HFFc6 (cell line): ENCODE measurements around the gene SCN10A. TPM values are rescaled to one million over a fixed set of nuclear protein-coding genes. Genes with fewer than 3 reads are reported as not detected.

Experiments
- DNase-seq: peaks from one replicate; pipeline ENCODE4 v3.0.0-alpha.2; 2018
- H3K27ac Mint-ChIP-seq: 2 replicates; pipeline ENCODE4 v1.8.0; 2020; ENCODE audit warnings: mild to moderate bottlenecking, mixed read lengths
- H3K27me3 Mint-ChIP-seq: 2 replicates; pipeline ENCODE4 v1.8.0; 2021; ENCODE audit warnings: mild to moderate bottlenecking, moderate library complexity, mixed read lengths; ENCODE audit not compliant: insufficient read depth
- H3K36me3 Mint-ChIP-seq: 2 replicates; pipeline ENCODE4 v1.8.0; 2021; ENCODE audit warnings: low read depth, mixed read lengths
- H3K4me1 Mint-ChIP-seq: 2 replicates; pipeline ENCODE4 v1.8.0; 2020; ENCODE audit warnings: low read depth, mixed read lengths
- H3K4me3 Mint-ChIP-seq: 2 replicates; pipeline ENCODE4 v1.8.0; 2020; ENCODE audit warnings: mild to moderate bottlenecking, moderate library complexity, mixed read lengths
- H3K9me3 Mint-ChIP-seq: 2 replicates; pipeline ENCODE4 v1.8.0; 2020; ENCODE audit warnings: mild to moderate bottlenecking, mixed read lengths
- total RNA-seq, 6 experiments: library from RNA; stranded (reverse); fragmentation: NEBNext Ultra II Directional; extraction: Animal tissue kit (Norgen Biotek cat#: 25700); gene quantifications; 2 replicates in 1 of 6; 3 replicates in 5 of 6; pipeline ENCODE4 v1.2.3, GENCODE V29; 2021
- TF ChIP-seq, protein P1 (sequence below): fragments of 200-600 bp; sonication (generic); IDR thresholded peaks from 2 replicates; pipeline ENCODE4 v1.5.0; 2021; ENCODE audit warnings: antibody characterized with exemption, mild to moderate bottlenecking

Gene SCN10A
- total RNA-seq, 6 experiments from 2014 or later: not detected

DNA sequence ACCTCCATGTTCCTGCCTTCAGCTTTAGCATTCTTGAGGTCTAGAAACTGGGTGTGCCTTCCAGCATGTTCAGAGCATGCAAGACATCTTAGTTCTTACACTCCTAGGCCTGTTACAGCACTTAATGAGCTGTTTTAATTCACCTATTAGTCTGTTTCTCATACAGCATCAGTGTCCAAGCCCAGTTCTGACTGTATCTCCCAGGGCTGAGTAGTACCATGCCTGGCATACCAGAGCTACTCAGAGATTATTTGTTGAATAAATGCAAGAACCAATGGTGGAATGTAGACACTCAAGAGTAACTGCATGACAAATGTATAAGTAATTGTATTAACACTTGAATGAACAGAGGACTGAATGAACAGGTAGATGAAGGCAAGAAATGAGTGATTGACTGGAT lies 104.7 kb downstream of the SCN10A start:
- Mint-ChIP-seq H3K4me1 (peaks cover 26% of the 10 kb centered on the region), H3K27ac (no peak overlapping the region), H3K27me3 (peaks cover 5% of the 10 kb centered on the region; the same call in 1 of the 2 replicates), H3K36me3 (peaks cover 6% of the 10 kb centered on the region), H3K4me3 (no peak overlapping the region), H3K9me3 (peaks cover 6% of the 10 kb centered on the region)
- peak; percentile 54 for DNase-seq
- TF ChIP-seq, protein P1, sequence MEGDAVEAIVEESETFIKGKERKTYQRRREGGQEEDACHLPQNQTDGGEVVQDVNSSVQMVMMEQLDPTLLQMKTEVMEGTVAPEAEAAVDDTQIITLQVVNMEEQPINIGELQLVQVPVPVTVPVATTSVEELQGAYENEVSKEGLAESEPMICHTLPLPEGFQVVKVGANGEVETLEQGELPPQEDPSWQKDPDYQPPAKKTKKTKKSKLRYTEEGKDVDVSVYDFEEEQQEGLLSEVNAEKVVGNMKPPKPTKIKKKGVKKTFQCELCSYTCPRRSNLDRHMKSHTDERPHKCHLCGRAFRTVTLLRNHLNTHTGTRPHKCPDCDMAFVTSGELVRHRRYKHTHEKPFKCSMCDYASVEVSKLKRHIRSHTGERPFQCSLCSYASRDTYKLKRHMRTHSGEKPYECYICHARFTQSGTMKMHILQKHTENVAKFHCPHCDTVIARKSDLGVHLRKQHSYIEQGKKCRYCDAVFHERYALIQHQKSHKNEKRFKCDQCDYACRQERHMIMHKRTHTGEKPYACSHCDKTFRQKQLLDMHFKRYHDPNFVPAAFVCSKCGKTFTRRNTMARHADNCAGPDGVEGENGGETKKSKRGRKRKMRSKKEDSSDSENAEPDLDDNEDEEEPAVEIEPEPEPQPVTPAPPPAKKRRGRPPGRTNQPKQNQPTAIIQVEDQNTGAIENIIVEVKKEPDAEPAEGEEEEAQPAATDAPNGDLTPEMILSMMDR: no peak

DNA sequence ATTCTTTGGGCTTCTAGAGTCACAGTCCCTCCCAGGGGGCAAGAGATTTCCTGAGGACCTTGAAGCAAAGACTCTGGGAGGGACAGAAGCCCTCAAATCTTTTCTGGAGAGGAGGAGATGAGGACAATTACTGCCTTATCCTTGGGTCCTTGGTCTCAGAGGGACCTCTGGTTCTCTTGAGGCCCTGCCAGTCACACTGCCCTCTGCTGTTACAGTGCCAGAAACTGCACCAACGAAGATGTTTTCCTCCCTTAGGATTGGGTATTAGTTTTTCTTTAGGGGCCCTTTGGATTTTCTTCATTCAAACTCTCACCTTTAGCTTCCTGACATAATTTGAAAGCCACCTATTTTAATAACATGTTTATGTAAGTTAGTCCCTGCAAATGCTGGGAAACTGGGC lies 108.3 kb downstream of the SCN10A start:
- Mint-ChIP-seq H3K27me3 (peaks cover 7% of the 10 kb centered on the region; the same call in 1 of the 2 replicates), H3K4me1 (peaks cover 17% of the 10 kb centered on the region), H3K27ac (no peak overlapping the region), H3K4me3 (no peak overlapping the region), H3K9me3 (no peaks in the 10 kb centered on the region), H3K36me3 (no peaks in the 10 kb centered on the region)
- DNase-seq: no peak
- TF ChIP-seq, protein P1: peak; percentile 68

DNA sequence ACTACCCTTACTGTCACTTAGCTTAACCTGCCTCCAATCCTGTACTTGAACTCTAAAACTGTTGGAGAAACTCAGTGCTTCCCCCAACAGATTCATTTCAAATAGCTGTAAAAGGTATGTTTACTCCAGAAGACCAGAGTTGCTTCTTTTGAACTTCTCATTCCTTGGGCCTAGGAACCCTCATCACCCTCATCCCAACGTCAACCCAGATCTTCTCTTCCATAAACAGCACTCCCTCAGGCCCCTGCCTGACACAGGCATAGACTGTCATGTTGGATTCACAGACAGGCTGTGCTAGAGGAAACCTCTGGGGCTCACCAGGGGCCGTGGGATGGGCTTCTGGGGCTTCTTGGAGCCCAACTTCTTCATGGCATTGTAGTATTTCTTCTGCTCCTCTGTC lies 109.1 kb downstream of the SCN10A start:
- no peak overlapping the region for H3K27ac Mint-ChIP-seq
- H3K4me1 Mint-ChIP-seq: peaks cover 15% of the 10 kb centered on the region
- no peak overlapping the region for H3K4me3 Mint-ChIP-seq
- TF ChIP-seq, protein P1: no peak
- no peaks in the 10 kb centered on the region for H3K36me3 Mint-ChIP-seq
- DNase-seq: no peak
- H3K27me3 Mint-ChIP-seq: peaks cover 7% of the 10 kb centered on the region; the same call in 1 of the 2 replicates
- no peaks in the 10 kb centered on the region for H3K9me3 Mint-ChIP-seq

DNA sequence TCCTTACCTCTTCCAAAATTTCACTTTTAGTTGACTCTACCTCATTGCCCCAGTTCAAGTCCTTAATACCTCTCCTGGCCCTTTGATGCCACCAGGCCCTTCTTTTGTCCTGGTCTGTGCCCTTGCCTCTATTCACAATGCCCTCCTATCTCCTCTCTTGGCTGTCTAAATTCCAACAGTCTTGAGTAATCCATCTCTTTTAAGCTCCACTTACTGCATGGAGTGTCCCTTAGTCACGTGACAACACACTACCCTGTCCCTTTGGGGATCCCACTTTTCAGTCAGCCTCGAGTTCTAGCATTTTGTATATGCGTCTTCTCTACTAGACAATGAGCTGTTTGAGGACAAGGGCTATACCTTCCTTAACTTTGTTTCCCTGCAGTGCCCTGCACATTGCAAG lies 113.8 kb downstream of the SCN10A start:
- Mint-ChIP-seq H3K36me3 (no peaks in the 10 kb centered on the region), H3K4me1 (no peaks in the 10 kb centered on the region), H3K27me3 (peaks cover 12% of the 10 kb centered on the region), H3K27ac (no peak overlapping the region), H3K9me3 (no peaks in the 10 kb centered on the region), H3K4me3 (no peak overlapping the region)
- DNase-seq: no peak
- TF ChIP-seq, protein P1: no peak

DNA sequence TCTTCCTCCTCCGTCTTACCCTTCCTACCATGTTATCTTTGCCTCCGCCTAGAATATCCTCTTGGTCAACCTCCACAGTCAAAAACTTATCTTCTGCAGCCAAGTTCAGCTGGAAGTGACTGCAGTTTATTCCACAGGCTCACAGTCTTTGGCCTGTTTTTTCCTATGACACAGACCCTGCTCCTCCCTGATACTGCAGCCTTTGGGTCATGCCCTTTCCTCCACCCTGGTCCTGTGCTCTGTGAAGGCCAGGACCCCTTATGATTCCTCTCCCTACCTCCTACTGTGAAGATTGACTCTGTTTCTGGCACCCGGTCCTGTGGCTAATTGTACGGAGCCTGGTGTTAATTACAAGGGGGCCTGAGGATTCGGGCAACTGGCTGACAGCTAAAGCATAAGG lies 117.3 kb downstream of the SCN10A start:
- Mint-ChIP-seq H3K9me3 (no peaks in the 10 kb centered on the region), H3K4me3 (no peak overlapping the region), H3K27ac (no peak overlapping the region), H3K36me3 (no peaks in the 10 kb centered on the region), H3K4me1 (no peaks in the 10 kb centered on the region), H3K27me3 (peaks cover 15% of the 10 kb centered on the region)
- TF ChIP-seq, protein P1: no peak
- no peak for DNase-seq

DNA sequence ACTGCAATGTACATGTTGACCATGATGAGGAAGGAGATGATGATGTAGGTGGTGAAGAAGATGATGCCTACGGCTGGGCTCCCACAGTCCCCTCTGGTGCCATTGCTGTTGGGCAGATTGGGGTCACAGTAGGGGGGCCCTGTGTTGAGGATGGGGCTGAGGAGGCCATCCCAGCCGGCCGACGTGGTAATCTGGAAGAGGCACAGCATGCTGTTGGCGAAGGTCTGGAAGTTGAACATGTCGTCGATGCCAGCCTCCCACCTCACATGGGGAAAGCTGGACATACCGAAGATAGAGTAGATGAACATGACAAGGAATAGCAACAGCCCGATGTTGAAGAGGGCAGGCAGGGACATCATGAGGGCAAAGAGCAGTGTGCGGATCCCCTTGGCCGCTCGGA lies 118.0 kb downstream of the SCN10A start:
- DNase-seq: no peak
- no peaks in the 10 kb centered on the region for H3K9me3 Mint-ChIP-seq
- H3K4me1 Mint-ChIP-seq: no peaks in the 10 kb centered on the region
- peaks cover 15% of the 10 kb centered on the region for H3K27me3 Mint-ChIP-seq
- no peak overlapping the region for H3K27ac Mint-ChIP-seq
- TF ChIP-seq, protein P1: no peak
- no peak overlapping the region for H3K4me3 Mint-ChIP-seq
- H3K36me3 Mint-ChIP-seq: no peaks in the 10 kb centered on the region
